Measurements from ENCODE around the gene MBLAC1.

DNA sequence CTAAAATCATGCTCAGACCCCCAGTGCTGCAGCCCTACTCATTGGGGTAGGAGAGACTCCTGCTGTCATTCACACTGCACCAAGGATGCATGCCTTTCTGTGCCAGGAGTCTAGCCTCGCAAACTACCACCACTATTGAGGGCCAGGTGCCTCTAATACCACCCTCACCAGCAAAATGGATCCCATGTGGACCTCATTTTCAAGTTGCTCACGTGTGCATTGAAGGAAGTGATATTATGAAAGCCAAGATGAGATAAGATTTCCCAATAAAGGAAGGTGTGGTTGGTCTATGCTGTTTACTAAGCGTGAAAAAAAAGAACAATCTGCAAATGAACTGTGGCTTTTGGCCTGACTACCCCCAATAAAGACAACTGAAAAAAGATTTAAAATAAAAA lies 14.8 kb downstream of the MBLAC1 start:
- TF ChIP-seq, protein P1, sequence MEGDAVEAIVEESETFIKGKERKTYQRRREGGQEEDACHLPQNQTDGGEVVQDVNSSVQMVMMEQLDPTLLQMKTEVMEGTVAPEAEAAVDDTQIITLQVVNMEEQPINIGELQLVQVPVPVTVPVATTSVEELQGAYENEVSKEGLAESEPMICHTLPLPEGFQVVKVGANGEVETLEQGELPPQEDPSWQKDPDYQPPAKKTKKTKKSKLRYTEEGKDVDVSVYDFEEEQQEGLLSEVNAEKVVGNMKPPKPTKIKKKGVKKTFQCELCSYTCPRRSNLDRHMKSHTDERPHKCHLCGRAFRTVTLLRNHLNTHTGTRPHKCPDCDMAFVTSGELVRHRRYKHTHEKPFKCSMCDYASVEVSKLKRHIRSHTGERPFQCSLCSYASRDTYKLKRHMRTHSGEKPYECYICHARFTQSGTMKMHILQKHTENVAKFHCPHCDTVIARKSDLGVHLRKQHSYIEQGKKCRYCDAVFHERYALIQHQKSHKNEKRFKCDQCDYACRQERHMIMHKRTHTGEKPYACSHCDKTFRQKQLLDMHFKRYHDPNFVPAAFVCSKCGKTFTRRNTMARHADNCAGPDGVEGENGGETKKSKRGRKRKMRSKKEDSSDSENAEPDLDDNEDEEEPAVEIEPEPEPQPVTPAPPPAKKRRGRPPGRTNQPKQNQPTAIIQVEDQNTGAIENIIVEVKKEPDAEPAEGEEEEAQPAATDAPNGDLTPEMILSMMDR (IDR thresholded peaks at IDR 0.05): no peak
- no peak for TF ChIP-seq POLR2A (IDR thresholded peaks at IDR 0.05)
